Measurements from ENCODE around the gene THOC5. TPM values are rescaled to one million over a fixed set of nuclear protein-coding genes. Genes with fewer than 3 reads are reported as not detected.

The THOC5 gene
- total RNA-seq, 2 experiments from 2014 or later = 54.8 to 55.1 TPM

DNA sequence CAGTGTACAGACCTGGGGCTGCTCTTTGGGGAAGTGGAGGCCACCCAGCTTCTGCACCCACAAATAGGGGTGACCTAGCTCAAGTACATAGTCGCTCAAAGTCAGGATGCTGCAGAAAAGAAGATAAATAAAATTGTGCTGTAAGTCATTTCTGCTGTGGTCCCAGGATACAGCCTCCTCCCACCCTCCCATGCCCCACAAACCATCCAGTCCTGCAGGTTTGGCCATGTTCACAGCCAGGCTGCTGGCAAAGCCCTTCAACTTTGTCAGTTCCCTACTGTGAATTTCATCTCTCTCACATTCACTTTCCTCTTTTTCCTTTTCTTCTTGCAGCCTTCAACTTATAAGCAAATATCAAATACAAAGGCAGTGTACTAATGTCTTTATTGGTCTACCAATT is 33.6 kb downstream of the THOC5 start:
- Mint-ChIP-seq H3K4me1 (ENCODE audit: low read depth) (no peaks in the 10 kb centered on the region), H3K27ac (no peak overlapping the region), H3K9me3 (no peaks in the 10 kb centered on the region), H3K27me3 (ENCODE audit: low read depth) (no peaks in the 10 kb centered on the region), H3K36me3 (ENCODE audit: low read depth) (peaks cover 37% of the 10 kb centered on the region), H3K4me3 (no peak overlapping the region)
- intact Hi-C loops (cut with micrococcal nuclease) = no loop called here
- CTCF ChIA-PET = no interaction called here
- no peak for DNase-seq

DNA sequence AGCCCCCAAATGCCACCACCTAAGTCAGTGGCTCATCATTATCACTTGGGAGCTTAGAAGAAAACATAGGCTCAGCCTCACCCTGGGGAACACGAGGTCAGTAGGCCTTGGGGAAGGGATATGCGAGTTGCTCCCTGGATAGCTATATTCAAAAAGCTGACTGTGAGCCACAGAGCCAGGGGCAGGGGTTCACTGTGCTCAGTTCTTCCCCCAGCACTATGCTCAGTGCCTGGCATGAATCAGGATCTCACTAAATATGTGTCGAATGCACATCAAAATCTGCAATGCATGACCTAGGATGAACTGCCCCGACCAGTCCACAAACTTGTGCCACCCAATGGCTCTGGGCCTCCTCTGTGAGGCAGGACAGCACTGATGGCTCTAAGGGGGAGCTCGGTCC is 35.1 kb downstream of the THOC5 start:
- intact Hi-C loops (cut with micrococcal nuclease) = no loop called here
- CTCF ChIA-PET = no interaction called here
- Mint-ChIP-seq H3K27ac (no peak overlapping the region), H3K27me3 (ENCODE audit: low read depth) (no peaks in the 10 kb centered on the region), H3K4me1 (ENCODE audit: low read depth) (no peaks in the 10 kb centered on the region), H3K36me3 (ENCODE audit: low read depth) (peaks cover 34% of the 10 kb centered on the region), H3K4me3 (no peak overlapping the region), H3K9me3 (no peaks in the 10 kb centered on the region)
- no peak for DNase-seq

DNA sequence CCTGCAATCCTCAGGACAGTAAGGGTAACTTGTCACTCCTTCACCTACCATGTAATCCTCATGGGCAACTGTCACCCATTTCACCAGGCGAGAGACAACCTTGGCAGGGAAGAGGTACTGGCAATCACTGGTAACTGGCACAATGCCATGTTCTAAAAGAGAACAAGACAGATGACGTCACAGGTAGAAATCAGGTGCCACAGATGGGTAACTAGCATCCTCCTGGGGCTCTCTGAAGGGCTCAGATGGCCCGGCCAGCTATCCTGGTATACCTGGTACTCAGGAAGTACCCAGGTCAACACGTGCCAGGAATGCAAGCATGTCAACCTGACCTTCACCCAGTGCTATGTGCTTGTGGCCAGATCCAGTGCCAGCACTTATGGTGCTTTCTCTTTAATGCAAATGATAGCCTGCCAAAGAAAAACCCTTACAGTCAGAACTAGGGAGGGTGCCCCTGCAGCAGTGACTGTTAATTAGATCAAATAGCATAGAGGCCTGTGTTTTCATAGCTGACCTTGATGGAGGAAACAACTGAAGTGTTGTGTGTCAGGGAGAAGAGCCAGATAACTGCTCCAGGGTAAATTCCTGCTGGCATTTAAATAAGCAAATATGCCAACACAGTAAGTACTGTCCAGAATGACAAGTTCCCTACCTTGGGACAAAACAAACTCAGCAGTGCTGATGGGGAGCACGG is 36.2 kb downstream of the THOC5 start:
- Mint-ChIP-seq H3K27ac (no peak overlapping the region), H3K4me1 (ENCODE audit: low read depth) (no peaks in the 10 kb centered on the region), H3K9me3 (no peaks in the 10 kb centered on the region), H3K4me3 (no peak overlapping the region), H3K36me3 (ENCODE audit: low read depth) (peaks cover 34% of the 10 kb centered on the region), H3K27me3 (ENCODE audit: low read depth) (no peaks in the 10 kb centered on the region)
- intact Hi-C loops (cut with micrococcal nuclease) = no loop called here
- DNase-seq = no peak
- CTCF ChIA-PET = no interaction called here

DNA sequence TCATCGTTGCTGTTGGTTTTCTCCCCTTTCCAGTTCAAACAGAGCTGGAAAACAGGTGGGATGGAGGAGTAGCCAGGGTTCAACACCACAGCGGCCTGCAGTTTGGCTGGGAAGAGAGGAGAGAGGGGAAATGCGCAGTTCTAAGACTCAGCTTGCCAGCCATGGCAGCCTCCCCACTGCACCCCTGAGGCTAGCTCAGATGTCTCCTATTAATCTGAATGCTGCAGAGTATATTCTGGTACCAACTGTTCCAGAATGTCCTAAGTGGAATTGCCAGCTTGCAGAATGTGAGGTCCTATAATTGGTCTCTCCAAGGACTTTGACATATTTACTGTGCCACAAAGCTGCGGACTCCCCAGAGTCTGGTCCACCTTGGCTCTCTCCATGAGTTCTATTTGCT is 41.5 kb downstream of the THOC5 start:
- peaks cover 35% of the 10 kb centered on the region for H3K36me3 Mint-ChIP-seq (ENCODE audit: low read depth)
- no peaks in the 10 kb centered on the region for H3K27me3 Mint-ChIP-seq (ENCODE audit: low read depth)
- no peaks in the 10 kb centered on the region for H3K9me3 Mint-ChIP-seq
- no peak overlapping the region for H3K27ac Mint-ChIP-seq
- H3K4me3 Mint-ChIP-seq = no peak overlapping the region
- CTCF ChIA-PET = interaction anchor here (0.9 kb wide), 1 partner anchor 41 kb away, joined by 4 read pairs; no protein-coding TSS in a partner anchor
- peaks cover 3% of the 10 kb centered on the region for H3K4me1 Mint-ChIP-seq (ENCODE audit: low read depth)
- DNase-seq = no peak
- intact Hi-C loops (cut with micrococcal nuclease) = no loop called here

DNA sequence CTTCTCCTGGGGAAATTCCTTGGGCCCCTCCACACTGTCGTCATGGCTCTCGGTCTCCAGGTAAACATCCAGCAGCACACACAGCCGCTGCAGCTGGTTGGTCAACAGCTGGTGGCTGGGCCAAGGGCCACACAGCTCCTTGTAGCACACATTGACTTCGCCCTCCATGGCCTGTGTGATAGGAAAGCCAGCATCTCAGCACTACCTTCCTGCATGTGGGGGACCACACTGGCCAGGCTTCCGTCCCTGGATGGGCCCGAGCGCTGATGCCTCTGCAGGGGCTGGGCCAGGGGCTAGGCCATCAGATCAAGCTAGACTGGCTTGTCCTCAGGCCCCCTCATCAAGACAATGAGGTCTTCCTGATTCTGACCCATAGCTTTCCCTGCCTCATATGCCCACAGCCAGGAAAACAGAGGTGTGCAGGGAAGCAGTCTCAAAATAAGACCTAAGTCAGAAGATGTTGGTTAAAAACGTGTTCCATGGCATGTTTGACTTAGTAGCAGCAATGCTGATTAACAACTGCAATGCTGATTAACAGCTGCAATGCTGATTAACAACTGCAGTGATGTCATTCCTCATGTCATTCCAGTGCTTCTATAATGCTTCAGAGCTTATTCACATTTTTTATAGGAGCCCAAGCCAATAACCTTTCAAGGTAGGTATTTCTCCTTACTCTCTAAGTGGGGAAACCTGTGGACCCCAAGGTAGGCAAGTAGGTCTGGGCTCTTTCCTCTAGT is 42.3 kb downstream of the THOC5 start:
- no peak for DNase-seq
- peaks cover 3% of the 10 kb centered on the region for H3K4me1 Mint-ChIP-seq (ENCODE audit: low read depth)
- H3K27ac Mint-ChIP-seq = peak overlapping the region; percentile 31
- H3K9me3 Mint-ChIP-seq = no peaks in the 10 kb centered on the region
- no peak overlapping the region for H3K4me3 Mint-ChIP-seq
- intact Hi-C loops (cut with micrococcal nuclease) = no loop called here
- H3K27me3 Mint-ChIP-seq (ENCODE audit: low read depth) = no peaks in the 10 kb centered on the region
- CTCF ChIA-PET = interaction anchor here (0.8 to 2.4 kb wide), 4 partner anchors 14 to 42 kb away, joined by 3 to 8 read pairs (median 4); no protein-coding TSS in a partner anchor
- H3K36me3 Mint-ChIP-seq (ENCODE audit: low read depth) = peaks cover 35% of the 10 kb centered on the region

DNA sequence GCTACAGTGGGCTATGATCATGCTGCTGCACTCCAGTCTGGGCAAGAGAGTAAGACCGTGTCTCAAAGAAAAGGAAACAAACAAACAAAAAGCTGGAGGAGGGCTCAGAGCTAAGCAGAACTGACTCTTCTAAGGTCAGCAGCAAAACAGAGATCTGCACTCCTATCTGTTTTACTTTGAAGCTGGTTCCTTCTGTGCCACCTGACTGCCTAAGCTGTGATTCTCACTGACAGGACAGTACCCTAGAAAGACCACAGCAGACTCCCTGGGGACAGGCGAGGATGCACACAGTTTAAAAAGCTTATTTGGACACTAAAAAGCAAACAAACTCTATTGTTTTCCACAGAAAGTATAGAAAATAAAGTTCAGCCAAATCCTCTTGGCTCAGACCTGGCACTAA is 43.0 kb downstream of the THOC5 start:
- intact Hi-C loops (cut with micrococcal nuclease) = no loop called here
- DNase-seq = no peak
- H3K9me3 Mint-ChIP-seq = no peaks in the 10 kb centered on the region
- H3K27ac Mint-ChIP-seq = peak overlapping the region; percentile 4
- CTCF ChIA-PET = interaction anchor here (0.8 to 2.4 kb wide), 3 partner anchors 13 to 41 kb away, joined by 3 to 8 read pairs (median 4); no protein-coding TSS in a partner anchor
- H3K27me3 Mint-ChIP-seq (ENCODE audit: low read depth) = no peaks in the 10 kb centered on the region
- peaks cover 31% of the 10 kb centered on the region for H3K36me3 Mint-ChIP-seq (ENCODE audit: low read depth)
- no peak overlapping the region for H3K4me3 Mint-ChIP-seq
- peaks cover 3% of the 10 kb centered on the region for H3K4me1 Mint-ChIP-seq (ENCODE audit: low read depth)

DNA sequence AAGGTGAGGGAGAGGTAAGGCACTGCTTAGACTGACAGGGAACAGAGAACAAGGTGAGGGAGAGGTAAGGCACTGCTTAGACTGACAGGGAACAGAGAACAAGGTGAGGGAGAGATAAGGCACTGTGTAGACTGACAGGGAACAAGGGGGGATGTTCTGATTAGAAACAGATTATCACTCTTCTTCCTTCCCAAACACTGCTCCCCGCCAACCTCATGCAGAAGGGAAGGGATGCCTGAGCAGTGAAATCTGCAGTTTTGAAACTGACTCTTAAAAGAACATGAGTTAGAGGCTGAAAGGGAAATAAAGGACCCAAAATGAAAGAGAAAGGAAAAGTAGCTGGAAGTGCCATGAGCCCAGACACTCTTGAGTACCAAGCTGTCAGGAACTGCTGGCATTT is 43.7 kb downstream of the THOC5 start:
- H3K27ac Mint-ChIP-seq = peak overlapping the region; percentile 72
- no peak overlapping the region for H3K4me3 Mint-ChIP-seq
- H3K4me1 Mint-ChIP-seq (ENCODE audit: low read depth) = peaks cover 3% of the 10 kb centered on the region
- H3K27me3 Mint-ChIP-seq (ENCODE audit: low read depth) = no peaks in the 10 kb centered on the region
- intact Hi-C loops (cut with micrococcal nuclease) = no loop called here
- CTCF ChIA-PET = interaction anchor here (2.4 kb wide), 1 partner anchor 38 kb away, joined by 8 read pairs; no protein-coding TSS in a partner anchor
- H3K36me3 Mint-ChIP-seq (ENCODE audit: low read depth) = peaks cover 30% of the 10 kb centered on the region
- DNase-seq = no peak
- H3K9me3 Mint-ChIP-seq = no peaks in the 10 kb centered on the region

DNA sequence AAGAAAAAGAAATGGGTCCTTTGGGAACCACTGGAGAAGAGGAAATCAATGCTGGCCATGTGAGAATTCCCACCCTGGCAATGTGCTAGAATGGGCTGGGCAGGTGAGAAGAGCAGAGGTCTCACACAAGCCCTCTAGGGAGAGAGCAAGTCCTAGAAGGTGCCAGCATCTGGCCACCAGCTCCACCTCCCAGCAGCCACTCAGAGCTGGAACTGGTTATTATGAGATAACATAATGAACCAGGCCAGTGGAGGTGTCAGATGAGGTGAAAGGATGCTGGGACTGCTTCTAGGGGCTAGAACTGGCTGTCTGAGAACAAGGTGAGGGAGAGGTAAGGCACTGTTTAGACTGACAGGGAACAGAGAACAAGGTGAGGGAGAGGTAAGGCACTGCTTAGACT is 44.3 kb downstream of the THOC5 start:
- CTCF ChIA-PET = interaction anchor here (2.4 kb wide), 1 partner anchor 38 kb away, joined by 8 read pairs; no protein-coding TSS in a partner anchor
- no peaks in the 10 kb centered on the region for H3K9me3 Mint-ChIP-seq
- no peak overlapping the region for H3K27ac Mint-ChIP-seq
- peaks cover 3% of the 10 kb centered on the region for H3K4me1 Mint-ChIP-seq (ENCODE audit: low read depth)
- peaks cover 29% of the 10 kb centered on the region for H3K36me3 Mint-ChIP-seq (ENCODE audit: low read depth)
- H3K27me3 Mint-ChIP-seq (ENCODE audit: low read depth) = no peaks in the 10 kb centered on the region
- H3K4me3 Mint-ChIP-seq = no peak overlapping the region
- no peak for DNase-seq
- intact Hi-C loops (cut with micrococcal nuclease) = no loop called here

DNA sequence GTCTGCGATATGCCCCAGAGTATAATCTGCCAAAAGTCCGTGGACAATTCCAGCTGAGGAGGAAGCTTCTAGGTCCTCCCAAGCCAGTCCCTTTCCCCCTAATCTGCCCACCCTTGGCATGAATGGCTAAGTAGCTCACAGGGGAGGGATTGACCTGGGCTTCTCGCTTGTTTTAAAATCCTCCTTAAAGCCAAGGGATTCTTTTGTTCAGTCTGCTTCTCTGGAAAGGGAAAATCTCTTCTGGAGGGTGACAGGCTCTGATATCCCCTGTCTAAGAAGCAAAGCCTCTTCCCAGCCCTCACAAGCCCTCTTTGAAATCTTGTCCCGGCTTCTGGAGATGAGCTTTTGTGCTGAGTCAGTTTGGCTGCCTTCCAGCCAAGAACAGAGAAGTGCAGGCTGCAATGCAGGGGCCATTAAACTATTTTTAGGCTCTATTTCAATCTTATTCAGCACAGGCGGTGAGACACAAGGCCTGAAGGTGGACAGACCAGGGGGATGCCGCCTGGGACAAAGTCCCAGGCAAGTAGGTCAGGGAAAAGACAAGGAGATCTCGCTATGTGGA is 49.7 kb downstream of the THOC5 start:
- Mint-ChIP-seq H3K27me3 (ENCODE audit: low read depth) (no peaks in the 10 kb centered on the region), H3K4me1 (ENCODE audit: low read depth) (no peaks in the 10 kb centered on the region), H3K4me3 (no peak overlapping the region), H3K27ac (peak overlapping the region; percentile 1), H3K36me3 (ENCODE audit: low read depth) (peaks cover 19% of the 10 kb centered on the region), H3K9me3 (no peaks in the 10 kb centered on the region)
- DNase-seq = no peak
- intact Hi-C loops (cut with micrococcal nuclease) = no loop called here
- CTCF ChIA-PET = no interaction called here

DNA sequence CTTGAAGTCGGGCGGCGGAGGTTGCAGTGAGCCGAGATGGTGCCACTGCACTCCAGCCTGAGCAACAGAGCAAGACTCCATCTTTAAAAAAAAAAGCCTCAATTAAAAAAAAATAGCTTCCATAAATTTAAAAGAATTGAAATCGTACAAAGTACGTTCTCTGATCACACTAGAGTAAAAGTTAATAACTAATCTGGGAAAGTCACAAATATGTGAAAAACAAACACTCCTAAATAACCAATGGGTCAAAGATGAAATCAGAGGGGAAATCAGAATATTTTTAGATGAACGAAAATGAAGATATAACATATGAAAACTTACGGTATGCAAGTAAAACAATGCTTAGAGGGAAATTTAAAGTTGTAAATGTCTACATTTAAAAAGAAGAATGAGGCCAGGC is 53.7 kb downstream of the THOC5 start:
- Mint-ChIP-seq H3K27ac (no peak overlapping the region), H3K36me3 (ENCODE audit: low read depth) (peaks cover 10% of the 10 kb centered on the region), H3K4me1 (ENCODE audit: low read depth) (no peaks in the 10 kb centered on the region), H3K4me3 (no peak overlapping the region), H3K27me3 (ENCODE audit: low read depth) (no peaks in the 10 kb centered on the region), H3K9me3 (peaks cover 1% of the 10 kb centered on the region)
- intact Hi-C loops (cut with micrococcal nuclease) = no loop called here
- CTCF ChIA-PET = no interaction called here
- no peak for DNase-seq

DNA sequence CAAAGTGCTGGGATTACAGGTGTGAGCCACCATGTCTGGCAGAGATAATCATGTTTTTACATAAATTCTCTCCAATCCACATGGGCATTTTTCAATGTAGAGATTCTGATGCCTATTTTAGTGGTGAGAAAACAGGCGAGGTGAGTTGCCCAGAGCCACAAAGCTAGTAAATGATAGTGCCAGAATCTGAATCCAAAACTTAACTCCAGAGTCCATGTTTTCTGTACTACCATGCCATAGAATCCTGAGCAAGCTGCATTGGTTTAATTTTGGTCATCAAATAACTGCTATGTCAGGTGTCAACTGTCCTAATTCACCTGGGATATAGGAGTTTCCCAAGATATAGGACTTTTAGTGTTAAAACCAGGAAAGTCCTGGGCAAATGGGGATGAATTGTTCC is 59.9 kb downstream of the THOC5 start:
- Mint-ChIP-seq H3K4me1 (ENCODE audit: low read depth) (no peaks in the 10 kb centered on the region), H3K9me3 (peaks cover 1% of the 10 kb centered on the region), H3K27ac (no peak overlapping the region), H3K27me3 (ENCODE audit: low read depth) (no peaks in the 10 kb centered on the region), H3K36me3 (ENCODE audit: low read depth) (peaks cover 7% of the 10 kb centered on the region), H3K4me3 (no peak overlapping the region)
- DNase-seq = no peak
- CTCF ChIA-PET = no interaction called here
- intact Hi-C loops (cut with micrococcal nuclease) = no loop called here

DNA sequence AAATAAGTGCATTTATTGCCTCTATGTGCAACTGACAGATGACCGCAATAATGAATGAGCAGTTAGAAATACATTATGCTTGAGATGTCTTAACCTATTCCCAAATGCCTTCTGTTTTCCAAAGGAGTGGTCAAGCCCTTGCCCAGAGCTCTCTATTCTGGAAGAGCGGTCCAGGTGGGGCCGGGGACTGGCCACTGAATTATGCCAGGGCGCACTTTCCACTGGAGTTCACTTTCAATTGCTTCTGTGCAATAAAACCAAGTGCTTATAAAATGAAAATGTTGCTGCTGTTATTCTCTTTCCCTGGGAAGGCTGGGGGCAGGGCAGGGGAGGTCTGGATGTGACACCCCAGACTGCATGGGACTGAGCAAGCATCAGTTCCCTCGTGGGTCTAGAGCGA is 62.5 kb downstream of the THOC5 start:
- CTCF ChIA-PET = no interaction called here
- peaks cover 3% of the 10 kb centered on the region for H3K36me3 Mint-ChIP-seq (ENCODE audit: low read depth)
- H3K9me3 Mint-ChIP-seq = peaks cover 1% of the 10 kb centered on the region
- H3K4me1 Mint-ChIP-seq (ENCODE audit: low read depth) = no peaks in the 10 kb centered on the region
- H3K27ac Mint-ChIP-seq = no peak overlapping the region
- H3K27me3 Mint-ChIP-seq (ENCODE audit: low read depth) = peaks cover 2% of the 10 kb centered on the region
- no peak overlapping the region for H3K4me3 Mint-ChIP-seq
- no peak for DNase-seq
- intact Hi-C loops (cut with micrococcal nuclease) = no loop called here
